HG03354 (cell line): ENCODE data around the gene PFKFB3.
"Not testable (repeated sequence)": the region's sequence is repeated elsewhere in the genome, so short reads cannot be mapped to it uniquely, and the experiment has no call there.

Experiments used
- ATAC-seq: cut with Tn5 transposase; IDR thresholded peaks from one replicate; pipeline ENCODE4 v1.9.1; 2021; ENCODE audit warnings: mild to moderate bottlenecking; ENCODE audit not compliant: unreplicated experiment, poor library complexity, severe bottlenecking

PFKFB3 gene

DNA sequence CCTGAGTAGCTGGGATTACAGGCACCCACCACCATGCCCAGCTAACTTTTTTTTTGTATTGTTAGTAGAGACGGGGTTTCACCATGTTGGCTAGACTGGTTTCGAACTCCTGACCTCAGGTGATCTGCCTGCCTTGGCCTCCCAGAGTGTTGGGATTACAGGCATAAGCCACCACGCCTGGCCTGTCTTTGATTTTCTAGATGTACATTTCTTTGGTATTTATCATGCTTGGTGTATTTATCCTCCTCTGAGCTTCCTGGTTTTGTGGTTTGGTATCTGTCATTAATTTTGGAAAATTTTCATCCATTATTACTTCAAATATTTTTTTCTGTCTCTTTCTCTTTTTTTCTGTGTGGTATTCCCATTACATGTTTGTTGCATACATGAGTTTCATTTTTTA, 87.9 kb downstream of the PFKFB3 start:
- ATAC-seq = not testable (repeated sequence)

DNA sequence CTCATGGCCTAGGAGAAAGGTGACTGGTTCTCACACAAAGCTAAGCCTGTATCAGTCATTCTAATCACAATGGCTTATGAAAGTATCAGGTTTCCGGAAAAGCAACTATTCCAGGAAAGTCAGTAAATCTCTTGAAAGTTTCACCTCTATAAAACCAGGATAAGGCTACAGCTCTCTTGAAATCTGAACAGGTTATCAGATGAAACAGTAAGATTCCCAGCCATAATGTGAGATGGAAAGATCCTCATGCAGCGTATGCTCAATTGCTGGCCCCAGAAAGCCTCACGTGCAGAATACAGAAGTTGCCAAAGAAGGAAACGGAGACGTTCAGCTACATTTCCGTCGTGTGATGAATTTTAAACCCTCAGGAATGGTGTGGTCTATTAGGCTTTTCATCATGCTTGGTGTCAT, 90.0 kb downstream of the PFKFB3 start:
- ATAC-seq = no peak

DNA sequence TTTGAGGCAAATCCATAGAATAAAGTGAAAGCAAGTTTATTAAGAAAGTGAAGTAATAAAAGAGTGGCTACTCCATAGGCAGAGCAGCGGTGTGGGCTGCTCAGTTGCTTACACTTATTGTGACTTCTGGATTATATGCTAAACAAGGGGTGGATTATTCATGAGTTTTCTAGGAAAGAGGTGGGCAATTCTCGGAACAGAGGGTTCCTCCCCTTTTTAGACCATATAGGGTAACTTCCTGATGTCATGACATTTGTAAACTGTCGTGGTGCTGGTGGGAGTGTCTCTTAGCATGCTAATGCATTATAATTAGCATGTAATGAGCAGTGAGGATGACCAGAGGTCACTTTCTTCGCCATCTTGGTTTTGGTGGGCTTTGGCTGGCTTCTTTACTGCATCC, 93.7 kb downstream of the PFKFB3 start:
- ATAC-seq = not testable (repeated sequence)

DNA sequence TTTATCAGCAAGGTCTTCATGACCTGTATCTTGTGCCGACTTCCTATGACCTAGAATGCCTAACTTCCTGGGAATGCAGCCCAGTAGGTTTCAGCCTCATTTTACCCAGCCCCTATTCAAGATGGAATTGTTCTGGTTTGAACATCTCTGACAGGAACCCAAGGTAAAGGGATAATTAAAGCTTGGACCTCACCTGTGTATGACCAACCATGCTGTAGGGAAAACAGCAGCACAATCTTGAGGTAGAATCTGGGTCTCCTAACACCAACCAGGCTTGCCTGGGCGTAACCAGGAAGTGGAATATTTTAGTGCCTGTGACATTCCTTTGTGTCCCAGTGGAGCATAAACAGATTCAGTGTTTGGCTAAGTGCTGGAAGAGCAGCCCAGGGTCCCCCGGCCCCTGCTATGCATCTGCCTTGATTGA, 94.1 kb downstream of the PFKFB3 start:
- no peak for ATAC-seq

DNA sequence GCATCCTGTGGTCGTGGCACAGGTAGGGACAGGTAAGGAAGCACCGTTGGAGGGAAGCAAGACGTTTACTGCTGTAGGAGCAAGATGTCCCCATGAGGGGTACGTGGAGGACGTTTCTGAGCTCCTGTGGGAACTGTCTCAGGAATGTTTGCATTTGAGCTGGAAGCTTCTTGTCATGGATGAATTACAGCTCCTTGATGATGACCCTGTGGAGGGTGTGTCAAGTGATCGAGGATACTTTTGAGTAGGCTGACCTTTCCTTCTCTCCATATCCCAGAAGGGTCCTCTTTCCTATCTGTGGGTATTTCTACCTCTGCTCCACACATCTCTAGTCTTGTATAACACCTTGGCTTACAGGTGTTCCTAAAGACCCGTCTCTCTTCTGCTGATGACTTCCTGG, 94.8 kb downstream of the PFKFB3 start:
- ATAC-seq = no peak

DNA sequence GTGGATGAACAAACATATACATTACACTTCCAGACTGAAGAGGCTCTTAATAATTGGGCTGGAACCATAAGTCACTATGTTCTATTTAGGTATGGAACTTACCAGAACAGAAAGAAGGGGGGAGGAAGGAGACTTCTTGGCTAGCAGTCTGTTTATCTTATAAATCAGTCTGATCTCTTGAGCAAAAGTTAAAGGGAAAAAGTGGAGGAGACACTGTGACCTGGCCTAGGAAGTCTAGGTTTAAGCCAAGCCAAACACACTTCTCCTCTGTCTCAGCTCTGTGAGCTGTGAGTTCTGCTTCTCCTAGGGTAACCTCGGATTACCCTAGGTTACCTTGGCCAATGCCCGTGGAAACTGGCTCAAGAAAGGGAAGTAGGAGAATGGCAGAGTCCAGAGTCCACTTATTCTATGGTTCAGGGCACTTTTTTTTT, 95.2 kb downstream of the PFKFB3 start:
- no peak for ATAC-seq

DNA sequence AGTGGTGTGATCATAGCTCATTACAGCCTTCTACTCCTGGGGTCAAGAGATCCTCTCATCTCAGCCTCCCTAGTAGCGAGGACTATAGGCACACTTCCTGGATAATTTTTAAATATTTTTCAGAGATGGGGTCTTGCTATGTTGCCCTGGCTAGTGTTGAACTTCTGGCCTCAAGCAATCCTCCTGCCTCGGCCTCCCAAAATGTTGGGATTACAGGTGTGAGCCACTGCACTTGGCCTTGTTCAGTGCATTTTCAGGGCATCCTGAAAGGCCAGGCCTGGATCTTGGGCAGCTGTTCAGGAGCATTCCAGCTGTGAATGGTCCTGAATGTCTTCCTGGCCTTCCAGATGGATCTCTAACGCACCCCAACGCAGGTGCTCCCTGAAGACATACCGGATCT, 95.7 kb downstream of the PFKFB3 start:
- no peak for ATAC-seq

DNA sequence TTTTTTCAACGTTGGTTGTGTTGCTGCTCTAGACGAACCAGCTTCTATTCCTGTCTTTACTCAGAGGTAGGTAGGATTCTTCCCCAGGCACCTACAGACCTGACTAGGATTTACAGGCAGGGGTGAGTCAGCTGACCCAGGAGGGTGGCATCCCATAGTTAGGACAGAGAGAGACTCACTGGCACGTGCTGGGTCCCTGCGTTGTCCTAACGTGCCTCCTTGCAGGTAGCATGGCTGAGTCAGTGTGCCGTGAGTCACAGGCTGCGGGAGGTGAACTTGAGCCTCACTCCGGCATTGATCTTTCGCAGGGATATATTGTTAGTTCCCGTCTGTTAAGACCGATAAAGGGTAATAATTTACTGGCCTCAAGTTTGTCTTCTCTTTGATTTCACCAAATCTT, 96.5 kb downstream of the PFKFB3 start:
- ATAC-seq = no peak

DNA sequence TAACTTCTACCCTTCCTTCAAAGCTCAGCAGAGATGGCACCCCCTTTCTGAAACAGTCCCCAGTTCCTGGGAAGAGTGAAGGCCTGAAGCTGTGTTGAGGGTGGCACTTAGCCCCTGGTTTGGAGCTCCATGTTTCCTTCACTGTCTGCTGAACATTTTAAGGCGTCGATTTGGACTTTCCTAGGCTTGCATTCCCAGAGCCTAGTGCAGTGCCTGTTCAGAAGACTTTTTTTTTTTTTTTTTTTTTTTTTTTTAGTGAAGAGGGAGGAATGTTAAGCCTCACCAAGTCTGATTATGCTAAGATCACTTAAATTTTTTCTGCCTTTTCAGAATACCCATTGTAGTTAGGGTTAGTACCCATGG, 97.0 kb downstream of the PFKFB3 start:
- ATAC-seq = no peak

DNA sequence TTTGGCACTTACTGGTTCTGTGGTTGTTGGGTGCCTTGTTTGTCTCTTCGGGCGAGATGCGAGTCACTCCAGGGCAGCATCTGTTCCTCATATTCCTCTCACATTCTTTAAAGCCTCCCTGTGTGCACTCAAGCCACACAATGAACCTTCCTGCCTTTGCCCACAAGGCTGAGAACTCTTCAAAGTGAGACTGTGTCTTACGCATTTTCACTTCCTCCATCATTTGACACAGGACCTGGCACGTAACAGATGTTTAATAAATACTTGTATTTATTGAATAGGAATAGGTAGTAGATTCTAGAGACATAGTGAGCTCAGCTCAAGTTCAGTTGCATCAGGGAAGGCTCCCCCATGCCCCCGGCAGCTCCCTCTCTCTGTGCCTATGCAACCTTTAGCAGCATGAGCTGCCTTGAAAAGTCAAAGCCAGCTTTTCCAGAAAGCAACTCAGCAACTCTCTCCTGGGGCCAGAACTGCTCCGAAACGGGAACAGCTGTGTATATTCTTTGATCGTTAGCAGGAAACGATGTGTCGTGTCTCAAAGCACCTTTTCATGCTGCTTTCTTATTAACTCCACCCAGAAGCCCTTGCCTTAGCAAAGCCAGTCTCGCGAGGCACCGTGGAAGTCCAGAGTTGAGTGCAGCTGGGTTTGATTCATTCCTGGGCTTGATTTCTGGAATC, 97.5 kb downstream of the PFKFB3 start:
- peak; percentile 93 for ATAC-seq

DNA sequence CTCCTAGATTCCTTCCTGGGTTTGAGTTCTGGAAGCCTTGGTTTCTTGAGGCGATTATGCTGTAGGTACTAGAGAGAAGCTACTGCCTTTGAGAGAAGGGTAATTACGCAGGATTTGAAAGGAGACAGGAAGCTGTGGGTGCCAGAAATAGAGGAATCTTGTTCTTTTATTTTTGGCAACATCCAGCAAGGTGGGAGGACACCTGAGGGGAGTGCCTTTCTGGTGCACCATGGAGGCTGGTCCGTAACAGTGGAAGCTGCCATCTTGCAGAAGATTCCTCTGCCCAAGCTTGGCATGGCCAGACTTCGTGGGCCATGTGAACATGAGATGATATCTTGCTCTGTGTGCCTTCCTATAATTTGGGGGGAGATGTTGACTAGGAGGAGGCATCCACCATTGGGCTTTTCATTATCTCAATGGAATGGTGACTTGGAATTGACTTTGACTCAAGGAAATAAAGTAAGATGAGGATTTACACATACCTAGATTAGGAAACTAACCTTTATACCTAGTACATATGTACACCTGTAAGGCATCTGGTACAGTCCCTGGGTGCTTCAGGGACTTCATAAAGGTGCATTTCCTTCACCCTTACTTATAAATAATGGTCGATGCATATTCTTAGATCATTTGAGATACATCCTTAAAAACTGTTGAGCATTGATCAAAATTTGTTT, 98.2 kb downstream of the PFKFB3 start:
- no peak for ATAC-seq

DNA sequence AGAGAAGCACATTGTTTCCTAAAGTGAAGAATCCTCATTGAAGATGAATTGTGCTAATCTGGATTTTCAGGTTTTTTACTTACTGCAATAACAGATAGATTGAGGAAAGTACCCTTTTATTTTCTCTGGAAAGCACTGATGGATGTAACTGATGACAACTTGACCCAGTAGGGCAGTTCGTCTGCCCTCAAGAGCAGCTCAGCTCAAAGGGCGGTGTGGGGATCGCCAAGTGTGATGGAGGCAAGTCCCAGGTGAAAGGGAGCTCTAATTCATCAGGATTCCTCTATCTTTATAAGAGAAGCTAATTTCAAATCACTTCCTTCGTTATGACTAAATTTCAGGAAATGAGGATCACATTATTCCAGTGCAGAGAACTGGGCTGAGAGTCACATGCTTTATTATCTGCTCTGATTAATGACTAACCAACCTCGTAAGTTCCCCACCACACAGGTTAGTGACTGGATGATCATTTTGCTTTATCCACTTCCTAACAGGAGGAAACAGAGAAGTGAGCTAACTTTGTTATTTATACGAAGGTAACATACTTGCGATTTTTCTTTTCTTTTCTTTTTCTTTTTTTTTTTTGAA, 98.8 kb downstream of the PFKFB3 start:
- no peak for ATAC-seq
